ENCODE measurements around the gene PINK1.

Gene PINK1

GRCh38 chr1:20611652-20612051 is 21.6 kb upstream of the PINK1 start:
- DNase-seq, result no peak

- no peak for DNase-seq
Observed at GRCh38 chr1:20612221-20612746, 21.0 kb upstream of the PINK1 start.

GRCh38 chr1:20614131-20614579 is 19.1 kb upstream of the PINK1 start:
- no peak for DNase-seq

- no peak for DNase-seq
Observed at GRCh38 chr1:20615946-20616846, 17.1 kb upstream of the PINK1 start.

GRCh38 chr1:20616847-20617487 is 16.3 kb upstream of the PINK1 start:
- DNase-seq, result no peak

GRCh38 chr1:20618550-20618949 is 14.7 kb upstream of the PINK1 start:
- DNase-seq, result no peak

- no peak for DNase-seq
Observed at GRCh38 chr1:20619999-20620398, 13.3 kb upstream of the PINK1 start.

GRCh38 chr1:20621012-20621411 is 12.2 kb upstream of the PINK1 start:
- DNase-seq, result no peak

GRCh38 chr1:20624709-20625108 is 8.5 kb upstream of the PINK1 start:
- no peak for DNase-seq

- no peak for DNase-seq
Observed at GRCh38 chr1:20625176-20626097, 7.8 kb upstream of the PINK1 start.

GRCh38 chr1:20626098-20626427 is 7.2 kb upstream of the PINK1 start:
- no peak for DNase-seq

- DNase-seq, result no peak
Observed at GRCh38 chr1:20626524-20626923, 6.7 kb upstream of the PINK1 start.

- no peak for DNase-seq
Observed at GRCh38 chr1:20630729-20631128, 2.5 kb upstream of the PINK1 start.

GRCh38 chr1:20632386-20632785 is 872 bp upstream of the PINK1 start:
- no peak for DNase-seq

- DNase-seq, result no peak
Observed at GRCh38 chr1:20634065-20634593, 871 bp downstream of the PINK1 start.

GRCh38 chr1:20634594-20635084 is 1.4 kb downstream of the PINK1 start:
- no peak for DNase-seq

- DNase-seq, result no peak
Observed at GRCh38 chr1:20636785-20637347, 3.6 kb downstream of the PINK1 start.

GRCh38 chr1:20640183-20640597 is 6.9 kb downstream of the PINK1 start:
- peak; percentile 43 for DNase-seq

- DNase-seq, result no peak
Observed at GRCh38 chr1:20641975-20642374, 8.7 kb downstream of the PINK1 start.

- DNase-seq, result no peak
Observed at GRCh38 chr1:20643080-20643479, 9.8 kb downstream of the PINK1 start.

GRCh38 chr1:20644416-20644815 is 11.2 kb downstream of the PINK1 start:
- DNase-seq, result no peak

GRCh38 chr1:20645414-20645813 is 12.2 kb downstream of the PINK1 start:
- no peak for DNase-seq
